ENCODE data around the gene NPIPA3.
"Not testable (repeated sequence)": the region's sequence is repeated elsewhere in the genome, so short reads cannot be mapped to it uniquely, and the experiment has no call there.

NPIPA3 gene

GRCh38 chr16:14742273-14743128 is 39.3 kb downstream of the NPIPA3 start, which contains the start of gene NPIPA2:
Gene NPIPA2, plus strand, starts transcription at chr16:14742533. Its CDS starts 5,533 bp downstream, at chr16:14748066.
- DNase-seq = not testable (repeated sequence)

GRCh38 chr16:14773654-14774053 is 70.4 kb downstream of the NPIPA3 start:
- DNase-seq = not testable (repeated sequence)

DNA sequence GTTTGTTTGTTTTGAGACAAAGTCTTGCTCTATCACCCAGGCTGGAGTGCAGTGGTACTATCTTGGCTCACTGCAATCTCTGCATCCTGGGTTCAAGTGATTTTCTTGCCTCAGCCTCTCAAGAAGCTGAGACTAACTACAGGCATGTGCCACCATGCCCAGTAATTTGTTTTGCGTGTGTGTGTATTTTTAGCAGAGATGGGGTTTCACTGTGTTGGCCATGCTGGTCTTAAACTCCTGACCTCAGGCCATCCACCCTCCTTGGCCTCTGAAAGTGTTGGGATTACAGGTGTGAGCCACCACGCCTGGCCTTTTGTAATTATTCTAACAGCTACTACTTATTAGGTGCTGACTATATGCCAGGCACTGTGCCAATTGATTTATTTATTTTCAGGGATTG is 72.4 kb downstream of the NPIPA3 start:
- DNase-seq = not testable (repeated sequence)
